Retina (tissue), 1 donor: ENCODE measurements around the gene ATG7.
"Not testable (repeated sequence)": the region's sequence is repeated elsewhere in the genome, so short reads cannot be mapped to it uniquely, and the experiment has no call there.

ENCODE experiments used
- DNase-seq: peaks from one replicate; pipeline ENCODE4 v3.0.0-alpha.2; 2016

ATG7 gene

GRCh38 chr3:11558918-11559815 is 287.0 kb downstream of the ATG7 start:
- DNase-seq, result no peak

- DNase-seq, result no peak
Measured at GRCh38 chr3:11559816-11560633, 287.8 kb downstream of the ATG7 start.

DNA sequence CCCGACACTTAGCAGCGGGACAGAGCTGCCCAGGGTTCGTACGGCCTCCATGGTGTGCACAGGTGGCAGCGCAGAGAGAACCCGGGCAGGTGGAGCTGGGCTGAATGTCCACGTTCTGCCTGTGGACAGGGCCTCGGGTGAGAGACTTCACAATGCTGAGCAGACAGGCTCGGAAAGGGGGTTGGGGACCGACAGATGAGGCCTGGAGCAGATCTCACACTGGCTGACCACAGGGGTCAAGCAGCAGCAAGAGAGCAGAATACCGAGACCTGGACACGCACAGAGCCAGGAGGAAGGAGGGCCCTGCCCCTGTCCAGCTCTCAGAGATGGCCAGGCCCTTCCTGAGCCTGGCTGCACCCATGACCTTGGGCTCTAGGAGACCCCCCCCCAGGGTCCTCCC is 288.5 kb downstream of the ATG7 start:
- no peak for DNase-seq

GRCh38 chr3:11562277-11562881 is 290.2 kb downstream of the ATG7 start:
- no peak for DNase-seq

- DNase-seq, result no peak
Measured at GRCh38 chr3:11563159-11563864, 291.1 kb downstream of the ATG7 start.

- no peak for DNase-seq
Measured at GRCh38 chr3:11563865-11564185, 291.6 kb downstream of the ATG7 start.

GRCh38 chr3:11564577-11565001 is 292.4 kb downstream of the ATG7 start:
- DNase-seq, result no peak

GRCh38 chr3:11565072-11565471 is 292.9 kb downstream of the ATG7 start:
- DNase-seq, result no peak

- no peak for DNase-seq
Measured at GRCh38 chr3:11565492-11565891, 293.3 kb downstream of the ATG7 start.

- no peak for DNase-seq
Measured at GRCh38 chr3:11565932-11566331, 293.7 kb downstream of the ATG7 start.

DNA sequence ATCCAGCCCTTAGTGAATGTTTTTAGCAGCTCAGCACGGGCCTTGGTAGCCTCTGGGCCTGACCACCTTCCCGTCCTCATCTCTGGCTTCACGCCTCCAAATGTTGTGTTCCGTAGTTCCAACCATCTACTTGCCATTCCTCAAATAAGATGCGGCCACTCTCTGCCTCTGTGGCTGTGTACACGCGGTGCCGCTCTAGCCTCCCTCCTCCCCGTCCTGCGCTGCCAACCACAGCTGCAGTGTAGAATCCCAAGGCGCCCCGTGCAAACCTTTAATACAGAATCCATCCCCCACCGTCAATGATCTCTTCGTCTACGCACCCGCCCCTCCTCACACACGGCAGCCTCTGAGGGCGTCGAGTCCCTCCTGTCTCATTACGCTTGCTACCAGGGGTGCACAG is 294.3 kb downstream of the ATG7 start:
- peak; percentile 38 for DNase-seq

GRCh38 chr3:11566916-11567315 is 294.7 kb downstream of the ATG7 start:
- DNase-seq, result peak; percentile 58

DNA sequence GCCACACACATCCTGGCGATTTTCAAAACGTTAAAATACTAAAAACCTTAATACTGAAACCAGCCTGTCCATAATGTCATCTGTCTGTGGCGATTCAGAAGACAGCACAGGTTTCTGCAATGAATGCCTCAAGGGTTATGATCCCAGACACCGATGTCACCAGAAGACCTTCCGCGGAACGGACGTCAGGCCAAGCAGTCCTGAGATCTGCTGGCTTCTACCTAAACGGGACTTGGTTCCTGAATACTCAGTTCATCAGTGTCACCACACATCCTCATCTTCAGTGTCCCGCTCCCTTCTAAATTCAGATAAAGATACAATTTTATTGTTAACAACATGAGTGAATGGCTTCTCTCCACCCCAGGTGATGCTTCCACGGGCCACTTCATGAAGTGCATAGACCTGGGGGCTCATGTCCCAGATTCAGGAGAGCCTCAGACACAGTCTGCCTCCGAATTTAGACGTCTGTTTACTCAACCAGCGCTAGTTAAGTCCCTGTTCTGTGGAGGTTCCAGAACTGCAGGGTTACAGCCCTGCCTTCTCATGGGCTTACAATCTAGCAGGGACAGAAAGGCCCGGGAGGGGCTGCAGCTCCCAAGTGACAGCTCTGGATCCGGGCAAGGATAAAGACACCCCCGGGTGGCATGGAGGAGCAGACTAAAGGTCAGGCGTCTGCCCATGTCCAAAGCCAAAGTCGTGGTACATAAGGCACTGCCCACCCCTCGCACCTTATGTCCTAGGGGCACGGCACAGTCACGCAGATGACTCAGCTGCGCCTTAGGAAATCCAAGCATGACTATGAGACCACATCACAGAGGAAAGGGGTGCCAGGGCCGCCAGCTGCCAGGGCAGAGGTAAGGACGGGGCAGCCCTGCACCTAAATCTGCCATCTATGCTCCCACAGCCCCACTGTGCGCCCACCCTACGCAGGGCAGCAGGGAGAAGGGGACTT is 295.6 kb downstream of the ATG7 start:
- no peak for DNase-seq

DNA sequence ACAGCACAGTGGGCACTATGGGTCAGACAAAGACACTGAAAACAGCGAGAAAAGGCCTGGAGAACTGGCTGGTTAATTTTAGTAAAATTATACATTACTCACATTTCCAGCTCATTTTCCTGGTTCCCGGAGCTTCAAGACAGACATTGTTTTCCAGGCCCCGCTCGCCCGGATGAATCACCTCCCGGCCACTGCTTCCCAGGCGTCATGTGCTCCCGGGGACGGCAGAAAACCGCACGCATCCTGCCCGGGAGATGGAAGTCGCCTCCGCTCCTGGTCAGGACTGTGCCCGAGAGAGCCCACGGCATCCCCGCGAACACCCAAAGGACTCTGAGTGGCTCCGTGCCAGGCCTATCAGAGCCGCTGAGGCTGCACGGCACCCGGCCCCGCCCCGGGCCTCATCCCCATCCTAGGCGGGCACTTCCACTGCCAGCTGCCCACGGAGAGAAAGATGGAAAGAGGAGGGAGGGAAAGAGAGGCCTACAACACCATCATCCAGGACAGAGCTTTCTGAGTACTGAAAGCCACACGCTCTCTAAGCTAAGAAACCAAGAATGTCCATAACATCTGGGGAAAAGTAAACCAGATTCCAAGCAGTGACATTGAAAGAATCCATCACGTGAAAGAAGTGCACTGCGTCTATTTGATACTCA is 296.4 kb downstream of the ATG7 start:
- DNase-seq, result no peak

- no peak for DNase-seq
Measured at GRCh38 chr3:11569156-11569741, 297.1 kb downstream of the ATG7 start.

- DNase-seq, result no peak
Measured at GRCh38 chr3:11570251-11570650, 298.1 kb downstream of the ATG7 start.

DNA sequence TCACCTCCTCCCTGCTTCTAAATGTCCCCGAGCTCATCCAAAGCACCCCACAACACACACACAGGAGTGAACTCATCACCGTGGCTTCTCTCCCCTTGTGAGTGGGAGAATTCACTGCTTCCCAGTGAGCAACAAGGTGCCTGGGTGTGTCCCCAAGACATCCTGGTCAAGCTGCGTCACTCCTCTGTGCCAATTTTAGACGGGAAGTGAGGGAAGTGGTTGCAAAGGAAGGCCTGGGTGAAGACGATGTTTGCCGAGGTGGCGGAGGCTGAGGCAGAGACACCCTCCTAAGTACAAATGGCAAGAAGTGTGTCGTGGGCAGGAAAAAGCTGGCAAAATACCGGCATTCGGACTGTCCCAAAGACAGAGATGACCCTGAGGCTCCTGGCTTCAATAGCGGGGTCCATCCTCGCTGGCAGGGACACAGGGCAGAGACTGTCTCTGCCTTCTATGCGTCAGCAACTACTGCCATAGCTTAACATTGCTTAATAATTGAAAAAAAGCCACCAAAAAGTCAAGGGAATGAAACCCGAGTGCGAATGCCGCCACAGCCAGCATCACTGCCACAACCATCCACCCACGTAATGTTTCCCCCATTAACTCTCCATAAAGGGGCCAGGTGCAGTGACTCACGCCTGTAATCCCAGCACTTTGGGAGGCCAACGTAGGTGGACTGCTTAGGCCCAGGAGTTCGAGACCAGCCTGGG is 298.7 kb downstream of the ATG7 start:
- no peak for DNase-seq

DNA sequence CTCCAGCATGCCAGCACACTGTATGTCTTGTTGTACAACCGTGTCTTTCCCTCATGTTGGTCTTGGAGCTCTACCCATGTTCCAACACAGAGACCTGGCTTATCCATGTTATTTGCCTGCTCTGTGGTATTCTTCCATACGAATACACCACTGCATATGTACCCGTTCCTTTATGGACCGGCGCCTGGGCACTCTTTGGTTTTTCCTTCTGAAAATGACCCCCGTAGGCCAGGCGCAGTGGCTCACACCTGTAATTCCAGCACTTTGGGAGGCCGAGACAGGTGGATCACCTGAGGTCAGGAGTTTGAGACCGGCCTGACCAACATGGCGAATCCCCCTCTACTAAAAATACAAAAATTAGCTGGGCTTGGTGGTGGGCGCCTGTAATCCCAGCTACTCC is 300.5 kb downstream of the ATG7 start:
- not testable (repeated sequence) for DNase-seq

DNA sequence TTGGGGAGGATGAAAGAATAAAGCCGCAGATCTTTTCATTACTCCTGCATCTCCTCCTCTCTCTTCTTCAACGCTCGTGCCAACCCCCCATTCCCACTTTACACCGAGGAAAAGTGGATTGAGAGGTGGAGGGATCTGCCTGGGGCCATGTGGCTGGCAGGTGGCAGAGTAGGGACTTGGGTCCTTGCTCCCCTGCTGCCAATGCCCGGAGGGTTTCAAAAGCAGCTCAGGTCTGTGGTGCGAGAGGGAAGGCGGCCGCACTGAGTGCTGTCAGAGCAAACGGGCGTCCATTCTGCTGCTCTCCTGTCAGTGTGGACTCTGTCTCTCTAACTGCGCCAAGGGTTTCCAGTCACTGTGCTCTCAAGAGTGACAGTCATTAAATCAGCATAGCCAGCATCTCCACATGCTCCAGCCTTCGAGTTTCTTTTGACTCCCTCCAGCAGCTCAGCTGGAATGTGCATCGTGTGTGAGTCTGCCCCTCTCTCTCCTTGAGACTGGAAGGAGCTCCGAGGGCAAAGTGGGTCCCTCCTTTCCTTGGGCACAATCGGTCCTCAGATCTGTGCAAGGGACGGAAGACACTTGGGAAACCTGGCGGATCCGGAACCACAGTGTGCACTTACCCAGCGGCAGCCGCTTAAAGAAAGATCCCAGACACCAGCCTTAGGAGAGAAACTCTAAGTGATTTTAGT is 302.9 kb downstream of the ATG7 start:
- DNase-seq, result no peak

DNA sequence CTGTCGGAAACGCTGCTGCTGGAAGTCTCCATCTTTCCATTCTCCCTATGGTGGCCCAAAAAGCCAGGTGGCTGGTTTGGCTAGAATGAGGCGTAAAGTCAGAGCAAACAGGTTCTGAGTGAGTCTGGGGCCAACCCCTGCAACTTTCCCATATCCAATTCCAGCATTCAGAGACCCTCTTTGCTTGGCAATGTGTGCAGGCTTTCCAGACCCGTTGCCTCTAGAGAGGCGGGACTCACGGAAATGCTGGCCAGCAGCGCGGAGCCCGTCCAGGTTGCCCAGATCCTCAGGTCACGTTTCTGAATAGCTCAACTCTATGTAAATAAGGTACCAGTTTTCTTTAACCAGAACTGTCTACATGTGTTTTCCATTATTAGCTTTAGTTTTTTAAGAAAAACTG is 303.5 kb downstream of the ATG7 start:
- no peak for DNase-seq
